Measurements from ENCODE around the gene KDM4C. TPM values are rescaled to one million over a fixed set of nuclear protein-coding genes. Genes with fewer than 3 reads are reported as not detected.
A peak's percentile ranks its signal among the peaks of the same experiment; 100 is the strongest.

Gene KDM4C
- total and polyA plus RNA-seq, 12 donors, result 6.1 to 18.2 (median 14.6) TPM

GRCh38 chr9:6937209-6937608 is 179.4 kb downstream of the KDM4C start:
- H3K9me3 ChIP-seq, result no peaks in the 10 kb centered on the region
- H3K4me1 ChIP-seq, result peaks cover 0 to 38% (median 6%) of the 10 kb centered on the region in 9 donors
- H3K27me3 ChIP-seq, result no peaks in the 10 kb centered on the region
- no peak overlapping the region for H3K4me3 ChIP-seq
- no peak for ATAC-seq
- H3K27ac ChIP-seq, result no peak overlapping the region
- DNase-seq, result no peak
- intact Hi-C loops (cut with DNase I), result no loop called here
- 98 to 99% methylated on average over 2 of the region's 2 CpGs for WGBS, 2 donors
- no peaks in the 10 kb centered on the region for H3K36me3 ChIP-seq
- TF ChIP-seq CTCF (IDR thresholded peaks at IDR 0.05), result no peak

- no peak overlapping the region for H3K4me3 ChIP-seq
- intact Hi-C loops (cut with DNase I), result no loop called here
- H3K27me3 ChIP-seq, result no peaks in the 10 kb centered on the region
- no peaks in the 10 kb centered on the region for H3K36me3 ChIP-seq
- DNase-seq (peak in 1 of 2 donors; percentile 21), ATAC-seq (peak in 7 of 8 donors; percentile 39 to 80 (median 66))
- peaks cover 0 to 29% (median 7%) of the 10 kb centered on the region in 9 donors for H3K4me1 ChIP-seq
- TF ChIP-seq CTCF (IDR thresholded peaks at IDR 0.05), result no peak
- 49 to 68% methylated on average over 3 of the region's 3 CpGs for WGBS, 2 donors
- no peaks in the 10 kb centered on the region for H3K9me3 ChIP-seq
- peak overlapping the region in 1 of 10 donors; percentile 9 for H3K27ac ChIP-seq
Measured at GRCh38 chr9:6938447-6938846, 180.7 kb downstream of the KDM4C start.

GRCh38 chr9:6938873-6939272 is 181.1 kb downstream of the KDM4C start:
- Histone ChIP-seq H3K36me3 (no peaks in the 10 kb centered on the region), H3K9me3 (no peaks in the 10 kb centered on the region), H3K4me3 (no peak overlapping the region), H3K27ac (no peak overlapping the region), H3K4me1 (peaks cover 0 to 31% (median 11%) of the 10 kb centered on the region in 9 donors), H3K27me3 (no peaks in the 10 kb centered on the region)
- ATAC-seq (no peak), DNase-seq (no peak)
- TF ChIP-seq CTCF (IDR thresholded peaks at IDR 0.05), result no peak
- 97 to 99% methylated on average over 2 of the region's 2 CpGs for WGBS, 2 donors
- intact Hi-C loops (cut with DNase I), result no loop called here

GRCh38 chr9:6941501-6941900 is 183.7 kb downstream of the KDM4C start:
- no peak overlapping the region for H3K4me3 ChIP-seq
- ATAC-seq (no peak), DNase-seq (no peak)
- H3K27me3 ChIP-seq, result no peaks in the 10 kb centered on the region
- peaks cover 0 to 39% (median 25%) of the 10 kb centered on the region in 9 donors for H3K4me1 ChIP-seq
- no peaks in the 10 kb centered on the region for H3K36me3 ChIP-seq
- intact Hi-C loops (cut with DNase I), result no loop called here
- 81 to 94% methylated on average over 4 of the region's 4 CpGs for WGBS, 2 donors
- no peak overlapping the region for H3K27ac ChIP-seq
- no peak for TF ChIP-seq CTCF (IDR thresholded peaks at IDR 0.05)
- H3K9me3 ChIP-seq, result no peaks in the 10 kb centered on the region
